Stimulated activated CD8-positive, alpha-beta memory T cell treated with anti-CD3 and anti-CD28 coated beads, Interleukin-15, amount 100 ng/mL, for 1 hour (primary cell): ENCODE data around the gene FGGY.
"Not testable (repeated sequence)": the region's sequence is repeated elsewhere in the genome, so short reads cannot be mapped to it uniquely, and the experiment has no call there.

Experiments
- DNase-seq: peaks from one replicate; pipeline ENCODE4 v3.0.0-alpha.2; 2020; ENCODE audit warnings: low read depth

Gene FGGY

GRCh38 chr1:59514061-59514909 lies 217.4 kb downstream of the FGGY start:
- DNase-seq: no peak

GRCh38 chr1:59516881-59517280 lies 220.0 kb downstream of the FGGY start:
- DNase-seq: no peak

- DNase-seq: no peak
These were observed 223.3 kb downstream of the FGGY start for GRCh38 chr1:59520194-59520593.

- no peak for DNase-seq
These were observed 224.0 kb downstream of the FGGY start for GRCh38 chr1:59520827-59521418.

GRCh38 chr1:59521456-59521855 lies 224.6 kb downstream of the FGGY start:
- no peak for DNase-seq

- no peak for DNase-seq
These were observed 226.1 kb downstream of the FGGY start for GRCh38 chr1:59522925-59523505.

- DNase-seq: no peak
These were observed 227.0 kb downstream of the FGGY start for GRCh38 chr1:59523745-59524450.

- no peak for DNase-seq
These were observed 229.3 kb downstream of the FGGY start for GRCh38 chr1:59526240-59526639.

GRCh38 chr1:59528471-59528870 lies 231.6 kb downstream of the FGGY start:
- no peak for DNase-seq

GRCh38 chr1:59528900-59529299 lies 232.0 kb downstream of the FGGY start:
- no peak for DNase-seq

GRCh38 chr1:59530119-59530518 lies 233.2 kb downstream of the FGGY start:
- no peak for DNase-seq

GRCh38 chr1:59532102-59532501 lies 235.2 kb downstream of the FGGY start:
- no peak for DNase-seq

GRCh38 chr1:59538476-59538875 lies 241.6 kb downstream of the FGGY start:
- not testable (repeated sequence) for DNase-seq

- no peak for DNase-seq
These were observed 243.2 kb downstream of the FGGY start for GRCh38 chr1:59539961-59540681.

GRCh38 chr1:59541161-59541560 lies 244.3 kb downstream of the FGGY start:
- no peak for DNase-seq

- DNase-seq: no peak
These were observed 245.0 kb downstream of the FGGY start for GRCh38 chr1:59541891-59542290.

GRCh38 chr1:59543211-59543668 lies 246.3 kb downstream of the FGGY start:
- DNase-seq: no peak

GRCh38 chr1:59544615-59545293 lies 247.9 kb downstream of the FGGY start:
- no peak for DNase-seq

- no peak for DNase-seq
These were observed 248.9 kb downstream of the FGGY start for GRCh38 chr1:59545830-59546229.

- DNase-seq: no peak
These were observed 252.4 kb downstream of the FGGY start for GRCh38 chr1:59549066-59549837.
